HG03469 (cell line): ENCODE results near the gene EFCAB8.

Experiments used
- ATAC-seq: cut with Tn5 transposase; IDR thresholded peaks from one replicate; pipeline ENCODE4 v1.9.1; 2021; ENCODE audit warnings: mild to moderate bottlenecking, moderate library complexity, moderate number of reproducible peaks; ENCODE audit not compliant: unreplicated experiment

EFCAB8 gene

GRCh38 chr20:32909451-32909850 is 50.7 kb downstream of the EFCAB8 start:
- ATAC-seq, result no peak

DNA sequence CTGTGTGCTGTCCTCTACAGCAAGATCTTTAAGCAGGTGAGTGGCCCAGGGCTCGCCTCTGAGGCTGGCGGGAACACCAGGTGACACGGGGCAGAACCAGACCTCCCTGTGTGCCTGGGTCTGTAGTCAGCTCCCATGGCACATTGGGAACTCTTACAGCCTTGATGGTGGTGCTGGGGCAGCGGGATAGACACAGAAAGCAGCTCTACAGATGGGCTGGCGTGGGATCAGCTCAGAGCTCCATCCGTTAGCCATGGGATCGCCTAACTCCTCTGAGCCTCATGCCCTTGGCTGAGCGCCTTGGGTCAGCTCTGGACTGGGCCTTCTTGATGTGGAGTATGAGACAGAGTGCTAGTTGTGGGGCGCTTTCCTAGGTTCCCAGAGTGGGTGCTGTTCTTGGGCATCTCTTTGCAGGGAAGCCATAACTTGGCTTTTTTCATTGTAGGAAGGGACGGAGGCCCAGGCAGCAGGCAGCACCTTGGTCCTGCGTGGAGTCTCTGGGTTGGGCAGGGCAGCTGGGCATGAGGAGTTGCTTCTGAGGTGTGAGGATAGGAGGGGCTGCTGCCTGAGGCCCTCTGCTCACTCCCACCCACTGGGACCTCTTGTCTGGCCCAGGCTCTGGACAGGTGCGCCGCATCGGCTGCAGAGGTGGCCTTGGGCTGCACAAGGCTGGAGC is 51.3 kb downstream of the EFCAB8 start:
- no peak for ATAC-seq

- ATAC-seq, result no peak
Observed at GRCh38 chr20:32911355-32911754, 52.6 kb downstream of the EFCAB8 start.

DNA sequence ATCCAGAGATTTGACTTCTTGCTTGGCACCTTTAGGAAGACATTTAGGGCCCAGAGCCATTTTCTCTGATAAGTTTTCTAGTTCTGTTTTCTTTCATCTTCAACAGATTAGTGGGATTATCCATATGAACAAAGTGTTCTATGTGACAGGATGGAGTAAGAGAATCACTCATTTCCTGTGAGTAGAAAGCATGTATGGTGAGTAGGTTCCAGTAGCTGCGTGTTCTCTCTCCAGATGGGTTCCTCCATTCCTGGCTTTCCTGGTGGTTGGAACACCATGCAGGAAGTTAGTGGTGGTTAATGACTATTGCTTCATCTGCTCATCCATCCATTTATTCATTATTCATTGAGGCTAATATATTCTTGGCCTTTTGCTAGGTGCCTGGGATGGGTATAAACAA is 54.0 kb downstream of the EFCAB8 start:
- no peak for ATAC-seq

DNA sequence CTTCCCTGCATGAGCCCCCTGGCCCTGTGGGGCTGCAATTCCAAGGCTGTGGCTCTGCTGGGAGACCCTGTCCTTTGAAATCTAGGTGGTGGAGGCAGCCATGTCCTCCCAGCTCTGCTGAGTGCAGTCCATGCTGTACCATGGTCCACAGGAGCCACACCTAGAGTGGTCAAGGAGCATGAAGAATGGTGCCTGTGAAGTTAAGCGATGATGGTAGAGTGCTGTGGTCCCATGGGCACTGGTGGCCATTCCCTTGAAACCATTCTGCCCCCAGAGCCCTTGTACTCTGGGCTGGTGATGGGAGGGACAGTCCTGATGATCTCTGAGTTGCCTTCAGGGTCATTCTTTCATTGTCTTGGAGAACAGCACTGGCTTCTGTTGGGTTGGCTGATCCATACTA is 55.3 kb downstream of the EFCAB8 start:
- ATAC-seq, result no peak

GRCh38 chr20:32917191-32917950 is 58.6 kb downstream of the EFCAB8 start:
- no peak for ATAC-seq

DNA sequence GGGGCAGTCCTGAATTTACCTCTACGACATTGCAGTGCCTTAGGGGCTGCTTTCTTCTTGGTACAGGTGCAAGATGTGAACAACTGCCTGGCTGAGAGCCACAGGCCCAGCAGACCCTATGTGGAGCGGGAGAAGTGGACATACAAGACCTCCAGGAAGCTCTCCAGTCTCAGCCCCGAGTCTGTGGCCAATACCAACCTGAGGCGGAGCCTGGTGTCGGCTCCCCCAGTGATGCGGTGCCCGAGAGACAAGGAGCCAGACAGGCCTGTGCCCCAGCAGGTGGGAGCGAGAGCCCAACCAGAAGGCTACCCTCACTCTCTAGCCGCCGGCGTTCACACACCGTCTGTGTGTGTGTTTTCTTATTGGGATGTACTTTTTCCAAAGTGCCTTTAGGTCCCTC is 59.6 kb downstream of the EFCAB8 start:
- no peak for ATAC-seq

GRCh38 chr20:32918751-32919150 is 60.0 kb downstream of the EFCAB8 start:
- ATAC-seq, result no peak

GRCh38 chr20:32920066-32920465 is 61.3 kb downstream of the EFCAB8 start:
- ATAC-seq, result no peak

DNA sequence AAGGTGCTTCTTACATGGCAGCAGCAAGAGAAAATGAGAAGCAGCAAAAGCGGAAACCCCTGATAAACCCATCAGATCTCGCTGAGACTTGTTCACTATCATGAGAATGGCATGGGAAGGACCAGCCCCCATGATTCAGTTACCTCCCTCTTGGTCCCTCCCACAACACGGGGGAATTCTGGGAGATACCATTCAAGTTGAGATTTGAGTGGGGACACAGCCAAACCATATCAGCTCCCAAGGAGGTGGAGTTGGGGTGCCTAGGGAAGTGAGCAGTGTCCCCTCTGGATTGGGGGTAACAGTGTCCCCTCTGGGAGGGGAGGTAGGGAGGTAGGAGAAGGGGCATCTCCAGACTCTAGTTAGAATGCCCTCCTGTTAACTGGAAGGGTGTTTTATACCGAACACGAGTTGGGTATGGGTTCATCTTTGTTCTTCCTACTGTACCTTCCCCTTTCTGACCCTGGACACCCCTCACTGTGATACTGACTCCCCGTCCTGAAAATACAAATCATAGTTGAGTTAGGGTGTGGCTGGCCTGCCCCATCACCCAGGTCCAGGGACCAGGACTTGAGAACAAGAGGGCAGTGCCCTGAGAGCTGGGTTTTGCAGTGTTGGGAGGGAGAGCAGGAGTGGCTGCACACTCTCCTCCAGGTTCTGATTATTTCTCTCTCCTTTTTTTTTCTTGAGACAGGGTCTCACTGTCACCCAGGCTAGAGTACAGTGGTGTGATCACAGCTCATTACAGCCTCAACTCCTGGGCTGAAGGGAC is 62.0 kb downstream of the EFCAB8 start:
- no peak for ATAC-seq

DNA sequence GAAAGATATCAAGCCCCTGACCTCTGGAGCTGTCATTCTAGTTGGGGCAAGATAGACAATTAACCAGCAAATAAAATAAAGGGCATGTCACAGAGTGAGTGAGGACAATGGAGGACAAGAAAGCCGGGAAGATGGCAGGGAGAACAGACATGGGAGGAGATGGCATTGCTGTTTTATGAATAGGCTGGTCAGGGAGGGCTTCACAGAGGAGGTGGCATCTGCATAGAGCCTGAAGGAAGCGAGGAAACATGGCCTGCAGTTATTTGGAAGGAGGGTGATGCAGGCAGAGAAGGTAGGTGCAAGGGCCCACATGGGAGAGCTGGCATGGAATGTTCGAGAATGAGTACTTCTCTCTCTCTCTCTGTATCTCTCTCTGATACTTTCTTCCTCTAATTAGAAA is 63.7 kb downstream of the EFCAB8 start:
- ATAC-seq, result no peak

DNA sequence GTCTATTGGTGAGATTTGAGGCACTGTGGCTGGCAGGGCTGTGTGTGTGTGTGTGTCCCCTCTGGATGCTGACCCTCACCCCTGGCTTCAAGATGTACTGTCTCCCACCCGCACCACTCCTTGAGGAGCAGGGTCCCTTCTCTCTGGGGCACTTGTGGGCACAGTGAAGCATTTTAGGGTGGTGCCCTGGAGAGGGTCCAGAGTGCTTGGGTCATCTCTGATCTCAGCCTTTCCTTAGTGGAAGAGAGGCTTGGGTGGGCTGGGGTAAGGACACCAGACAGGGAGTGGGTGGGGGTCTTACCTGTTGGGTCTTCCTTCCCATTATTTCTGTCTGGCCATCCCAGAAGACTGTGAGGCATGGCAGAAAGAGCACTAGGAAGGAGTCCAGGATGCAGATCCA is 66.1 kb downstream of the EFCAB8 start:
- no peak for ATAC-seq

DNA sequence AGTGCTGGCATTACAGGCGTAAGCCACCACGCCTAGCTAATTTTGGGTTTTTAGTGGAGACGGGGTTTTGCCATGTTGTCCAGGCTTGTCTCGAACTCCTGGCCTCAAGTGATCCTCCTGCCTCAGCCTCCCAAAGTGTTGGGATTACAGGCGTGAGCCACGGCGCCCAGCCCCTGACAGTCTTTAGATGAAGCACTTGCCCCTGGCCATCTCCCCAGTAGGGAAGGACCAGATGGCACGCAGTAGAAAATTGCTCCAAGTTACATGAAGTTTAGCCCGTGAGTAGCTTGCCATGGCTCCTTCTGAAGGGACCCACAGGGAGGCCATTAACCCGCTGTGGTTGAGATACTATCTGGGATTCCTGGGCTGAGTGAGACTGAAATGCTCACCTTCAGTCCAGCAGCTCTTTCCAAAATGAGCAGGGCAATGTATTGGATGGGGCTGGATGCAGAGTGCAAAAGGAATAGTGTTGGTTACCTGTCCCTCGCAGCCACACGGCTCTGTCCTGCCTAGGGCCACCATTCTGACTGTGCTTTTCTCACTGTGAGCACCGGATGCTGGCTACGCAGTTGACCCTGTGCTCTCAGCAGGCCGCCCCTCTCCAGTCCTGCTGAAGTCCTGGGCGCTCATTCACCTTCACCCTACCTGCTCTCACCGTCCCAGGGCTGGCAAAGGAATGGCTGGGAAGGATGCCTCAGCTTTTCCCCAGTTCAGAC is 66.9 kb downstream of the EFCAB8 start:
- ATAC-seq, result no peak

GRCh38 chr20:32929162-32929561 is 70.4 kb downstream of the EFCAB8 start:
- ATAC-seq, result no peak

DNA sequence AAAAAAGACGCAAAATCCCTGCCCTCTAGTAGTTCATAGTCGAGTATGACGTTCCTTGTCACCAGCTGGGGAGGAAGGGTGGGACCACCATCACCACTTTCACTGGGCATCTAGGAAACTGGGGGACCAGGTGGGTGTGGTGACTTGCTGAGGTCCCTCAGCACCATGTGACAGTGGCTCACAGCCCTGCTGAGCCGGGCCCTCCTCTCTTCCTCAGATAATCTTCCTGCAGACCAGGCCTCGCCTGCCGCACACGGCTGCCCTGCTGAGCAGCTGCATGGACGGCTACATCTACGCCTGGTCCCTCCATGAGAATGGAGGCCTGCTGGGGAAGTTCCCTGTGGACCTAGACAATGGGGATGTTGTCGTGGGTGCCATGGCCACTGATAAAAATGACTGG is 71.5 kb downstream of the EFCAB8 start:
- ATAC-seq, result no peak

- ATAC-seq, result no peak
Observed at GRCh38 chr20:32930701-32931100, 72.0 kb downstream of the EFCAB8 start.

DNA sequence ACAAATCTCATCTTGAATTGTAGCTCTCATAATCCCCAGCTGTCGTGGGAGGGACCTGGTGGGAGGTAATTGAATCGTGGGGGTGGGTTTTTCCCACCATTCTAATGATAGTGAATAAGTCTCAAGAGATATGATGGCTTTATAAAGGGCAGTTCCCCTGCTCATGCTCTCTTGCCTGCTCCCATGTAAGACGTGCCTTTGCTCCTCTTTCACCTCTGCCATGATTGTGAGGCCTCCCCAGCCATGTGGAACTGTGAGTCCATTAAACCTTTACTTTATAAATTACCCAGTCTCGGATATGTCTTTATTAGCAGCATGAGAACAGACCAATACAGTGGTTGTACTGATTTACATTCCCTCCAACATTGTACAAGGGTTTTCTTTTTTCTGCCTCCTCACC is 75.9 kb downstream of the EFCAB8 start:
- ATAC-seq, result no peak

DNA sequence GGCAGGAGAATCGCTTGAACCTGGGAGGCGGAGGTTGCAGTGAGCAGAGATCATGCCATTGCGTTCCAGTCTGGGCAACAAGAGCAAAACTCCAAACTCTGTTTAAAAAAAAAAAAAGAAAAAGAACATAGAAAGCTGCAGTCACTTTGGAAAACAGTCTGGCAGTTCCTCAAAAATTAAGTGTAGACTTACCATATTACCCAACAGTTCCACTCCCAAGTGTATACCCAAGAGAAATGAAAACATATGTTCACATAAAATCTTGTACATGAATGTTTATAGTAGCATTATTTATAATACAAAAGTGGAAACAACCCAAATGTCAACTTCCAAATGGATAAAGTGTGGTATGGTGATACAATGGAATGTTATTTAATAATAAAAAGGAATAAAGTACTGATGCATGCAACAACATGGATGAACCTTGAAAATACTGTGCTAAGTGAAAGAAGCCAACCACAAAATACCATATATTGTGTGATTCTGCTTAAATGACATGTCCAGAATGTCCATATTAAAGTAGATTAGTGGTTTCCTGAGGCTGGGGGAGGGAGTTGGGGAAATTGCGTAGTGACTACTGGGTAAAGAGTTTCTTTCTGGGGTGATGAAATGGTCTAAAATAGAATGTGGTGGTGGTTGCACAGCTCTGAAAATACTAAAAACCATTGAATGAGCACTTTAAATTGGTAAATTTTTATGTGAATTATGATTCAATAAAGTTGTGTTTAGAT is 82.6 kb downstream of the EFCAB8 start:
- no peak for ATAC-seq

GRCh38 chr20:32943490-32944052 is 84.8 kb downstream of the EFCAB8 start:
- ATAC-seq, result no peak

GRCh38 chr20:32945710-32946221 is 87.0 kb downstream of the EFCAB8 start:
- ATAC-seq, result no peak
